Muscle of arm (tissue), 12 donors: ENCODE measurements around the gene P2RX4. TPM values are rescaled to one million over a fixed set of nuclear protein-coding genes. Genes with fewer than 3 reads are reported as not detected.
"Not testable (repeated sequence)": the region's sequence is repeated elsewhere in the genome, so short reads cannot be mapped to it uniquely, and the experiment has no call there.

Source experiments
- DNase-seq: peaks from one replicate; pipeline ENCODE4 v3.0.0-alpha.2; 2013
- polyA plus RNA-seq, 12 donors: library from polyadenylated mRNA; unstranded; fragments of 120-200 nt; gene quantifications; one replicate each; pipeline ENCODE4 v1.2.1, GENCODE V29; 2013; ENCODE audit not compliant: insufficient read length in 12 of 12

P2RX4 gene
- polyA plus RNA-seq, 12 donors, result 9.7 to 25.0 (median 10.7) TPM; not detected in 1

- DNase-seq, result no peak
Measured at GRCh38 chr12:121186826-121187225, 23.1 kb upstream of the P2RX4 start.

DNA sequence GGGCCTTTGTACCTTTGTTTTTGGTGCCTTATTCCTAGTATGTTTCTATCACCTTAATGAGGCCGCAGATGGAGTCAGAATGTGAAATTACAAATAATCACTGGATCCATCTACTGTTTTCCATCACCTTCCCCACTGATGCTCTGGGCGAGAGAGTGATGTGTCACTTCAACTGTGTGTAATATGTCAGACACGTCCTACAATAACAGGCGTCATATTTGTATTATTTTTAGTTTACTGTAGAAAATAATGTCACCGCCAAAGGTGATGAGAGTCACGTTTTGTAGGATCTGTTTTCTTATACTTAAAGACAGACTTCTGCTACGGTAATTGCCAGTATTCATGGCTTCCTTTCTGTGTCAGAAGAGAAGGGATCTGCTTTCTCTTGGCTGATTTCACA is 22.4 kb upstream of the P2RX4 start:
- no peak for DNase-seq

- DNase-seq, result no peak
Measured at GRCh38 chr12:121188227-121188626, 21.7 kb upstream of the P2RX4 start.

DNA sequence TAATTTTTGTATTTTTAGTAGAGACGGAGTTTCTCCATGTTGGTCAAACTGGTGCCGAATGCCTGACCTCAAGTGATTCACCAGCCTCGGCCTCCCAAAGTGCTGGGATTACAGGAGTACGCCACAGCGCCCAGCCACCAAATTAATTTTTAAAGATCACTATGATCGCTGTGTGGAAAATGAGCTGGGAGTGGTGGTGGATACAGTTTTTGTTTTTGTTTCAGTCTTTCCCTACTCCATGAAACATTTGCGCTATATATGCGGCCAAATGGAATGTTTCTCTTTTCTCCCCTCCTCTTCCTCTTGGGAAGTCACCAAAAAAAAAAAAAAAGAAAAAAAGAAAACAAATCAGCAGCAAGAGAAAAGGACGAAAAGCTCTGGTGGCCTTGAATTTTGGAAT is 20.8 kb upstream of the P2RX4 start:
- DNase-seq, result no peak

DNA sequence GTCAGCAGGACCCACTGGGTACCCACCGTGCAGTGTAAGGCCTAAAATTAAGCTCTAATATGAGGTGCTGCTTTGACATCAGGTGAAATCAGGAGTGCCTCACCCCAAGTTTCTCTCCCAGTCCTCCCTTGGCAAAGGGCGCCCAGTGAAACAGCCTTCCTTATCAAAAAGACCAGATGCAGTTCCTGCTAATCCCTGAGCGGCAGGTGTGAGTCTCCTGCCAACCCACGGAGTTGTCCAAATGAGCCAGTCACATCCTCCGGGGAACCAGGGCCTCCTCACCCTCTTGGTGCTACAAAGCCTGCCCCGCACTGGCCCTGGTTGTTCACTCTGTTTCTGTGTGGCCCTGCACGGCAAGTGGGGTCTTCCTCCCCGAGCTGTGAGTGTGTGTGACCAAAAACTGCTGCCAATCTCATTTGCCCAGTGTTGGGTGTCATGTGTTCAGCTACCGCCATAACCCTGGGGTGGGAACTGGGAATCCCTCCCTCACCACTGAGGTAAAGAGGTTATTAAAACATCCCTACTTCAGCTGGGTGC is 20.2 kb upstream of the P2RX4 start:
- no peak for DNase-seq

GRCh38 chr12:121190523-121191031 is 19.4 kb upstream of the P2RX4 start:
- DNase-seq, result no peak

DNA sequence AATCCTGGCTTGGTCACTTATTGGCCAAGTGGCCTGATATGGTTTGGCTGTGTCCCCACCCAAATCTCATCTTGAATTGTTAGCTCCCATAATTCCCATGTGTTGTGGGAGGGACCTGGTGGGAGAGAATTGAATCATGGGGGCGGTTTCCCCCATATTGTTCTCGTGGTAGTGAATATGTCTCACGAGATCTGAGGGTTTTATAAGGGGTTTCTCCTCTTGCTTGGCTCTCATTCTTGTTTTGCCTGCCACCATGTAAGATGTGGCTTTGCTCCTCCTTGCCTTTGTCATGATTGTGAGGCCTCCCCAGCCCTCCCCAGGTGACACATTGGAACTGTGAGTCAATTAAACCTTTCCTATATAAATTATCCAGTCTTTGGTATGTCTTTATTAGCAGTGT is 18.8 kb upstream of the P2RX4 start:
- no peak for DNase-seq

- DNase-seq, result no peak
Measured at GRCh38 chr12:121196902-121197301, 13.0 kb upstream of the P2RX4 start.

- no peak for DNase-seq
Measured at GRCh38 chr12:121198949-121199348, 11.0 kb upstream of the P2RX4 start.

- not testable (repeated sequence) for DNase-seq
Measured at GRCh38 chr12:121201140-121201539, 8.8 kb upstream of the P2RX4 start.

- no peak for DNase-seq
Measured at GRCh38 chr12:121202407-121203355, 7.2 kb upstream of the P2RX4 start.

DNA sequence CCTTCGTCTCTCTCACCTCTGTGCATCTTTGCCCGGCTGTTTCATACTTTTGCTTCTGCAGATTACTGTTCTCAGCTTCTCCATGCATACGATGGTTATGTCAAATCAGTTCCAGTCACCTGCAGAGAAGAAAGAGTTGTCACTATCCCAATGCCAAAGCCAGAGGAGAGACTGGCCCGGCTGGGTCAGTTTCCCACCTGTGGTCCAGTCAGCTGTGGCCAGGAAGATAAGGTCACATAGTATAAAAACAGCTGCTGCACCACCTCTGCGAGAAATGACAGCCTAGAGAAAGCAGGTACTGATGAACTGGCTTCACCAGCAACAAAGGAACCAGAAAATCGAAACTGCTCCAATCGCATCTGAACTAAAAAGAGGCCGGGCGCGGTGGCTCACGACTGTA is 6.4 kb upstream of the P2RX4 start:
- no peak for DNase-seq

DNA sequence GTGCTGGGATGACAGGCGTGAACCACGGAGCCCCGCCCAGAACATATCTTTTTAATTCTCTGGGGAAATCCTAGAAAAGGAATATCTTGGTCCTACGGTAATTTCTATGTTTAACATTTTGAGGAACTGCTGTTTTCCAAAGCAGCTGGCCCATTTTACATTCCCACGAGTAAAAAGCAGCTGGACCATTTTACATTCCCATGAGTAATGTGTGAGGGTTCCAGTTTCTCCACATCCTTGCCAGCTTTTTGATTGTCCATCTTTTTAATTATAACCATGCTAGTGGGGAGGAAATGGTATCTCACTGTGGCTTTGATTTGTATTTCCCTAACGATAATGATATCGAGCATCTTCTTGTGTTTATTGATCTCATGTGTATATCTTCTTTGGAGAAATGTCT is 4.4 kb upstream of the P2RX4 start:
- no peak for DNase-seq

GRCh38 chr12:121208571-121208970 is 1.4 kb upstream of the P2RX4 start:
- not testable (repeated sequence) for DNase-seq

DNA sequence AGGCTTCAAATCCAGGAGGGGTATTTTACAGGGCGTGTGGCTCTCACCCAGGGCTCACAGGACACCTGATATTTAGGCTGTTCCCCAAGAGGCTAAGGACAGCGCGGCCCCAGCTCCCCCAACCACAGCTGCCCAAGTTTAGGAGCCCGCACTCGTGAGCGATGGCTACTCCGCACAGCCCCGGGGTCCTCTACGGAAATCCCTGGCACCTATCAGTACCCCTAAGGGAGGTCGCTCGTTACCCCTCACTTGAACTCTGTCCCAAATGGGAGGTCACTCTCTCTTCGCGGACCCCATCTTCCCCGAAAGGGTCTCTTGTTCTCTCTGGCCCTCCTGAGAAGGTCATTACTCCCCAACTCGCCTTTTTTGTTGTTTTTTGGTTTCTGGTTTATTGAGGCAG is 708 bp upstream of the P2RX4 start:
- no peak for DNase-seq

GRCh38 chr12:121212875-121213274 is 2.9 kb downstream of the P2RX4 start:
- DNase-seq, result no peak

- DNase-seq, result no peak
Measured at GRCh38 chr12:121214166-121214777, 4.3 kb downstream of the P2RX4 start.

DNA sequence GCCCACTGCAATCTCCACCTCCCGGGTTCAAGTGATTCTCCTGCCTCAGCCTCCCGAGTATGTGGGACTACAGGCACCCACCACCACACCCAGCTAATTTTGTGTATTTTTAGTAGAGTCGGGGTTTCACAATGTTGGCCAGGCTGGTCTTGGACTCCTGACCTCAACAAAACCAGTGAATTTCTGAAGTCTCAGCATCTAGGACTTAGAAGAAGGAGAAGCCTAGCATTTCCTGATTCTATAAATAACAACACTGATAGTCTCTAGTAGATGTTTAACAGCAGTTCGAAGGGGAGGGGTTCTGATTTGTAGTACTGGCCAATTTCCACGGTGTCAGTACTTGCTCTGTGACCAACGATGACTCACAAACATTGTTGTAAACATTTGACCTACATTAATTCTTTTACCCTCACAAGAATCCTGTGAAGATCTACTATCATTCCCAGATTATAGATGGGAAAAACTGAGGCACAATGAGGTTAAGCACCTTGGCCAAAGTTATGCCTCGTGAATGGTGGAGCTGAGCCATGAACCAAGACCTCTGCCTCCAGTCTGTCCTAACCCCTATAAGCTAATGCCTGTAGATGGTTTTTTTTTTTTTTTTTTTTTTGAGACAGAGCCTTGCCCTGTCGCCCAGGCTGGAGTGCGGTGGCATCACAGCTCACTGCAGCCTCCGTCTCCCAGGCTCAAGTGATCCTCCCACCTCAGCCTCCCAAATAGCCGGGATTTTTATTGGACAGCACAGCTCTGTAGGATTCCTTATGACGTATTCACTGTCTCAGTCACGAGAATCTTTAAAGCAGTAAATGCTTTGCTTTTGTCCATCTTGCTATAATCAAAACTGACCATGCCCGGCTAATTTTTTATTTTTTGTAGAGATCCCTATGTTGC is 5.2 kb downstream of the P2RX4 start:
- no peak for DNase-seq

DNA sequence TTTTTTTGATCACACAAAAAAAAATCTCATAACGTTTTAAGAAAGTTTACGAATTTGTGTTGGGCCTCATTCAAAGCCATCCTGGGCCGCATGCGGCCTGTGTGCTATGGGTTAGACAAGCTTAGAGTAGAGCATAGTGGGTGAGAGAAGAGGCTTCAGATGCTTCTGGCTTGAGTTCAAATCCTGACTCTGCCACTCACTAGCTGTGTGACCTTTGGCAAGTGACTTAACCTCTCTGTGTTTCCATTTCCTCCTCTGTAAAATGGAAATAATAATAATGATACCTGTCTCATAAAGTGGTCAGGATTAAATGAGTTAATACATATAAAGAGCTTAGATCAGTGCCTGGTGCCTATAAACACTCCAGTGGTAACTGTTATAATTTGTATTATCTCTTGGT is 6.2 kb downstream of the P2RX4 start:
- no peak for DNase-seq

GRCh38 chr12:121217063-121217462 is 7.1 kb downstream of the P2RX4 start:
- no peak for DNase-seq

DNA sequence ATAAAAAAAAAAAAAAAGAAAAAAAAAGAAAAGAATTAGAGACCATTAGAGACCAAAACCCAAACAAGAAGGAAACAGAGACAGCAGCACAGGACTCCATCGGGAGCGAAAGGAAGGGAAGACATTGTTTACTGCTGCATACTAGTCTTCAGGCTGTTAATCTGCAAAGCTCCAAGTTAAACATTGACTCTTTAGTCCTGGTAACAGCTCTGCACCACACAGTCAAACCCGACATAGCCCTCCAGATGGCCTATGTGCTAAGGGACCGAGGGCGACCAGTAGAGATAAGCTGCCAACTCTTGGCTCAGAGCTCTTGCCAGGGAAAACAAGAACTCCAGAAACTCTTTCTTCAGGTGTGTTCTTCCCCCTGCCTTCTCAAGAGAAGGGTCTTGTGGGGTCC is 7.8 kb downstream of the P2RX4 start:
- no peak for DNase-seq
